NCI-H226 (cell line): ENCODE data around the gene PTPRN2.
"Not testable (repeated sequence)": the region's sequence is repeated elsewhere in the genome, so short reads cannot be mapped to it uniquely, and the experiment has no call there.

Experiments used
- DNase-seq: peaks from one replicate; pipeline ENCODE4 v3.0.0-alpha.2; 2015

PTPRN2 gene

GRCh38 chr7:158241919-158242318 lies 345.7 kb downstream of the PTPRN2 start:
- DNase-seq: no peak

- no peak for DNase-seq
These were observed 346.8 kb downstream of the PTPRN2 start for GRCh38 chr7:158240801-158241200.

GRCh38 chr7:158239290-158239981 lies 348.2 kb downstream of the PTPRN2 start:
- no peak for DNase-seq

DNA sequence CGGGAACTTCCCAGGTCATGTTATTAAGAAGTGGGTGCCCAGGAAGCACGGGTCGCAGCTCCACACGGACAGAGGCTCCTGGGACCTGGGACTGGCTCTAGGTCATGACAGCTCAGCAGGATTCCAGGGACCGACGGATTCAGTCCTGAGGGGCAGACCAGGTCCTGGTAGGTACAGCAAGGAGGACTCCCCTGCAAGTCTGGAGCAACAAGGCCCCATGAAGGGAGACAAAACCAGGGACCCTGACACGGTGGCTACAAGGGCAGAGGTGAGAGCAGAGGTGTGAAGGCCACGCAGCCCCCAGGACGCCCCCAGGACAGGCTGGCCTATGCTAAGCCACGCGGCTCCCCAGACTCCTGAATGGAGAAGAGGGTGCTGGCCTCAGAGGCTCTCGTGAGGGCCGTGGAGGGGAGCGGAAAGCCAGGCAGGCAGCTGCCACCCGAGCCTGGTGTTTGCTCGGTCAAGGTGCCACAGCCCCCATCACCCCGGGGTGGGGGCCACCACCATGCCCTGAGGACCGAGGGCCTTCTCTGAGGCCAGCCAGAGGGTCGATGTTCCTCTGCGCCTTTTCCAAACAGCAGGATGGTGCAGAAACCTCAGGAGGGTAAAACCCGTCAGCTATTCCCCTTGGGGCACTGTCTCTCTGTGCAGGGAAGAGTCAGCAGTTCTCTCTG lies 348.9 kb downstream of the PTPRN2 start:
- DNase-seq: no peak

DNA sequence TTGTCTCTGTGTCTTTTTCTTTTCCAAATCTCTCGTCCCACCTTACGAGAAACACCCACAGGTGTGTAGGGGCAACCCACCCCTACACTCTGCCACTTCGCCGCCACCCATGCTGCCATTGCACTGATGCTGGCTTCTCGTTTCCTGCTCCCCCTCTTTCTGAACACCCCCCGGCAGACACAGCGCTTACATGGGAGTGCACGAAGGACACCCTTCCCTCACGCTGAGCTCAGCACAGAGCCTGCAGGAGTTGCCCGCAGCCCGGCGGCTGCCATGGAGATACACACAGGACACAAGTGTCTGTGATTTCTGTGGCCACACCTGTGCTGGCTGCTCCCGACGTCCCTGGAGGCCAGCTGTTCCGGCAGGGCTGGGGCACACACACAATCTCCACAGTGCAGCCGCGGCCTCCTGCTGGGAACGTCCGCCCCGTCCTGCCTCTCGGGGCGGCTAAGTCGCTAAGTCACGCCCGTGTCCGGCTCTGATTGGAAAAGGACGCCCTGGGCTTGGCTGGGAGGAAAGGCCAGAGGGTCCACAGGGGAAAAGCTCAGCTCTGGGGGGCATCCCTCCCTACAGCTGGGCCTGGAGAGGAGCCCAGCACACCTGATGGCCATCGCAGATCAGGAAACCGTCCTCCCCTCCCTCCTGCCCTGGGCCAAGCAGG lies 349.8 kb downstream of the PTPRN2 start:
- no peak for DNase-seq

DNA sequence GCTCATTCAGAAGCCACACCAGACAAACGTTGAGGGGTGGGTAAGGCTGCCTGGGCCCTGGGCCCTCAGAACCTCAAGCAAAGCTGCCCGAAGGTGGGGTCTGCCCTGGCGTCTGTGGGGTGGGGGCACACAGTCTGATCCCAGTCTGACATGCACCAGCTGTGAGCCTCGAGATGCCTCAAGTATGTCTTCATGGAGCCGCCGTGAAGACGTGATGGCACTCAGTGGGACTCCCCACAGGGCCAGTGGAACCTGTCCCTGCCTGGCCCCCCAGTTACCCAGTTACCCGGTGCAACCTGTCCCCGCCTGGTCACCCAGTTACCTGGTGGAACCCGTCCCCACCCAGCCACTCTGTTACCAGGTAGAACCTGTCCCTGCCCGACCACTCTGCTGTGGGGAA lies 351.2 kb downstream of the PTPRN2 start:
- no peak for DNase-seq

GRCh38 chr7:158235862-158236261 lies 351.8 kb downstream of the PTPRN2 start:
- DNase-seq: no peak

DNA sequence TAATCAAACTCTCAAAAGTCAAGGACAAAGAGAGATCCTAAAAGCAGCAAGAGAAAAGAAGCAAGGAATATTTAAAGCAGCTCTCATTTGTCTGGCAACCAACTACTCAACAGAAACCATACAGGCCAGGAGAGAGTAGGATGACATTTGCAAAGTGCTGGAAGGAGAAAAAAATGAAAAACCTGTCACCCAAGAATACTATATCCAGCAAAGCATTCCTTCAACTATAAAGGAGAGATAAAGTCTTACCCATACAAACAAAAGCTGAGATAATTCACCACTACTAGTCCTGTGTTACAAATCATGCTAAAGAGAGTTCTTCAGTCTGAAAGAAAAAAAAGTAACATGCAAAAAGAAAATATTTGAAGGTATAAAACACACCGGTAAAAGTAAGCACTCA lies 357.7 kb downstream of the PTPRN2 start:
- DNase-seq: no peak

- DNase-seq: no peak
These were observed 358.6 kb downstream of the PTPRN2 start for GRCh38 chr7:158228986-158229385.

- no peak for DNase-seq
These were observed 359.5 kb downstream of the PTPRN2 start for GRCh38 chr7:158228131-158228530.

DNA sequence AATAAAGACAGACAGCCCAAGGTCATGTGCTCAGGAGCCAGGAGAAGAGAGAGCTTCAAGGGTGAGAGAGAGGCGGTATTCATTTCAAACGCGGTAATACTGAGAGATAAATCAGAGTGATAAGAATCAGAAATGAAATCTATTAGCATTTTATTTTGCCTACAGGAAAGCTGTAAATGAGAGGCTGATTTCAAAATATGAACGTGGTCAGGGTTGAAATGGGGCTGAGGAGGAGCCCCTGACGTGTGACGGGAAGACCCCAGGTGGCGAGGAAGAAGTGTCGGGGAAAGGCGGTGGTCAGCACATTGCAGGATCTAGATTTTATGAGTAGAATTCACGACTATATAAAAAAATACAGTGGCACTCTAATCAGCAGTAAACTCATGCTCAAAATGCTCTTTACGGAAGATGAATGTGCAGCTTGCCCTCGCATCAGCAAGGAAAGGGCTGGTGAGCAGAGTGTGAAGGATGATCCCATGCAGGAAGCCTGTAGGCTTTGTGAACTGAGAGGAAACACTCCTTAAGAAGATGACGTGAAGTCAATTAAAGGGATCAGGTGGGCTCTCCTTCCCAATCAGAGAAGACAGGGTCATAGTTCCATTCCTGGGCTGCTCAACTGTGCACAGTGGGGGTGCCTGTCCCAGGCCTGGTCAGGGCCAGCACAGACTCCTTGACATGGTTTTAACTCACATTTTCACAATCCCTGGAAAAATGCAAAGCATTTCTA lies 360.2 kb downstream of the PTPRN2 start:
- DNase-seq: no peak

- DNase-seq: no peak
These were observed 371.4 kb downstream of the PTPRN2 start for GRCh38 chr7:158216198-158216597.

DNA sequence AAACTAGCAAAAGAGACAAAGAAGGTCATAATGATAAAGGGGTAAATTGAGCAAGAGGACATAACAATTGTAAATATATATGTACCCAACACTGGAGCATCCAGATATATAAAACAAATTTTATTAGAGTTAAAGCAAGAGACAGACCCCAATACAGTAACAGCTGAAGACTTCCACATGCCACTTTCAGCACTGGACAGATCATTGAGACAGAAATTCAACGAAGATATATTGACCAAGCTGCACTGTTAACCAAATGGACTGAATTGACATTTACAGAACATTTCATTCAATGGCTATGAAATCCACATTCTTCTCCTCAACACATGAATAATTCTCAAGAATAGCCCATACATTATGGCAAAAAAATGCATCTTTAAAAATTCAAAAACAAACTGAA lies 378.2 kb downstream of the PTPRN2 start:
- no peak for DNase-seq

- no peak for DNase-seq
These were observed 381.3 kb downstream of the PTPRN2 start for GRCh38 chr7:158206341-158206740.

DNA sequence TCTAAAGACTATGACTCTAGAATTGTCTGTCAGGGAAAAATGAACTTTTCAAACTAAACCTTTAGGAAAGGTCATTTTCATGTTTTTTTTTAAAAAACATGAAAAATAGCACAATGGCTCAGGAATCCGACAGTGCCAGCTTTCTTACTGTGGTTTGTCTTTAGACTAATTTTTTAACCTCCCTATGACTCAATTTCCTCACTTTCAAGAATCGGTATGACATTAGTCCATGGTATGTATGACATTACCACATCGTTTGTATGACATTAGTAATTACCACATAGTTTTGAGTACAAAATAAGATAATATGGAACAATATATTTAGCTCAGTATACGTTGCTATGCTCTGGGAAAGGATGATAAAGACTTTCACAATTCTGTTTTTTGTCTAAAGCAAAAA lies 383.2 kb downstream of the PTPRN2 start:
- DNase-seq: no peak

- DNase-seq: not testable (repeated sequence)
These were observed 383.7 kb downstream of the PTPRN2 start for GRCh38 chr7:158203948-158204347.

DNA sequence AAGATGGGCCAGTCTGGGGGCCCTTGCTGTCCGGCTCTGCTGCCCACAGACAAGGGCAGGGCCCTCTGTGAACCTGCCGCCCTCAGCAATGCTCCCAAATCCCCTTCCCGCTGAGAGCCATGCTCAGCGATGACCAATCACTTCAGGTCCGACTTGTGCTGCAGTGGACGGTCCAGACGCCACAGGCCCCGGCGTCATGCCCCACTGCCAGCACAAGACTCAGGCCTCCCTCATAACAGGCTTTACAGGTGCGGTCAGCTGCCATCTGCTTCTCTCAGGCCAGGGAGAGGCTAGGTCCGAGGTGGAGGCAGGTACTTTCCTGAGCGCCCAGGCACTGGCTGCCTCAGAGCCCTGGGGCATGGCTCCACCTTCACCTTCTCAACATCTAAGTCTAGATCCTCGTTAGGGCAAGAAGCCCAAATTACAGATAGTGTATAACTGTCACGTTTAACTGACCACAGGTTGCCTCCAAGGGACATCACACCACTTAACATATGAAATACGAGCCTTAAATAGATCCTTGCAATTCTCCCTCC lies 393.2 kb downstream of the PTPRN2 start:
- no peak for DNase-seq

DNA sequence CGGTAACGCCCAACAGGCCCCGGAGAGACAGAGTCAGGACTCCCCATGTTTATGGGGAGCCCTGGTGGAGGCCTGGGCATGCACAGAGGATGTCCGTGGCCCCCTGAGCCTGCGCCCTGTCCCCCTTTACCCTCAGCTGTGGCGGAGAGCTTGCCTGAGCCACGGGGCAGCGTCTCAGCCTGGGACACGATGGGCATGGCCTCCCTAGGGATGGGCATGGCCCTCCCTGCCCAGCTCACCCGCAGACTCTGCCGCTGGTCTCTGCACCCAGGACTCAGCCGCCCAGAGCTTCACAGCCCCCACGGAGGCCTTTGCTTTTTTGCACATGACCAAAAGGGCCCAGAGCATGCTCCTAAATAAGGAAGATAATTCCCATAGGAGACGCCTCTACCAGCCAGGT lies 394.2 kb downstream of the PTPRN2 start:
- no peak for DNase-seq

DNA sequence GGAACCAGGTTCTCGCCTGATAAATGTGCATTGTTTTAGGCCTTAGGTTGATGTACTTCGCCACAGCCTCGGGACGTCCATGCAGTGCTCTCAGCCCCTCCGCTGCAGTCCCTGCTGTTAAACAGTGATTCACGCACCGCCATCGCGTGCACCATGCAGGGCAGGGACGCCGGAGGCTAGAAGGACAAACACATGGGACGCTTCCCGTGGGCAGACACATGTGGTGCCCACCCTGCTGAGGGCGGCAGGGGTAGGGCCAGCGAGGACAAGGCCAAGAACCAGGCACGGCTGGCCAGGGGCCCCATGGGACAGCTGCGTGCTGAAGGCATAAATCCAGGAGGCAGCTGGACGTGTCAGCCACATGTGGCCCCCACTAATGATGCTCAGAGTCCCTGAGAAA lies 394.7 kb downstream of the PTPRN2 start:
- DNase-seq: no peak

GRCh38 chr7:158192184-158192835 lies 395.3 kb downstream of the PTPRN2 start:
- no peak for DNase-seq

- DNase-seq: no peak
These were observed 396.0 kb downstream of the PTPRN2 start for GRCh38 chr7:158191671-158192070.

GRCh38 chr7:158190756-158191155 lies 396.9 kb downstream of the PTPRN2 start:
- DNase-seq: no peak

- DNase-seq: no peak
These were observed 398.9 kb downstream of the PTPRN2 start for GRCh38 chr7:158188676-158189075.
